EL (cell line): ENCODE measurements around the gene MAGI2.

ENCODE experiments used
- DNase-seq: peaks from one replicate; pipeline ENCODE4 v3.0.0-alpha.2; 2016

MAGI2 gene

GRCh38 chr7:78703391-78703790 is 750.1 kb downstream of the MAGI2 start:
- DNase-seq: peak; percentile 16

GRCh38 chr7:78702770-78703169 is 750.7 kb downstream of the MAGI2 start:
- DNase-seq: peak; percentile 94

DNA sequence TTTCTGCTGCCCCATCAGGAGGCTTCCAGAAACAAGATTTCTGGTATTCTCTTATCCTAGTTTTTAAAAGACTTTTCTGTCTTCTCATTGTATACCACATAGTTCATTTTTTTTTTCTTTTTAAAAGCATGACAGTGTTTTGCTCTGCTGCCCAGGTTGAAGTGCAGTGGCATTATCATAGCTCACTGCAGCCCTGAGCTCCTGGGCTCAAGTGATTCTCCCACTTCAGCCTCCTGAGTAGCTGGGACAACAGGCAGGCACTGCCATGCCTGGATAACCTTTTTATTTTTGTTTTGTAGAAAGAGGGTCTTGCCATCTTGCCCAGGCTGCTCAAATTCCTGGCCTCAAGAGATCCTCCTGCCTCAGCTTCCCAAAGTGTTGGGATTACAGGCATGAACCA is 757.6 kb downstream of the MAGI2 start:
- no peak for DNase-seq

DNA sequence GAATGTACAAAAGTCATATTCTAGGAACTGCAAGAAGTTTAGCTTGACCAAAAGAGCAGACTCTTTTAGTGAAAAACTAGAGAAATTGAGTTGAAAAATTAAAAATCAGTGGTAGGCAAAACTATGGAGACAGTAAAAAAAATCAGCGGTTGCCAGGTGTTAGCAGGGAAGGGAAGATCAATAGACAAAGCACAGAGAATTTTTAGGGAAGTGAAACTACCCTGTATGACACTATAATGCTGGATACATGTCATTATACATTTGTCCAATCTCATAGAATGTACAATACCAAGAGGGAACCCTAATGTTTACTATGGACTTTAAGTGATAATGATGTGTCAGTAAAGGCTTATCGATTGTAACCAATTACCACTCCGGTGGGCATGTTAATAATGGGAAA is 761.9 kb downstream of the MAGI2 start:
- no peak for DNase-seq

- DNase-seq: no peak
Observed at GRCh38 chr7:78690174-78690573, 763.3 kb downstream of the MAGI2 start.

GRCh38 chr7:78688376-78688775 is 765.1 kb downstream of the MAGI2 start:
- DNase-seq: no peak

DNA sequence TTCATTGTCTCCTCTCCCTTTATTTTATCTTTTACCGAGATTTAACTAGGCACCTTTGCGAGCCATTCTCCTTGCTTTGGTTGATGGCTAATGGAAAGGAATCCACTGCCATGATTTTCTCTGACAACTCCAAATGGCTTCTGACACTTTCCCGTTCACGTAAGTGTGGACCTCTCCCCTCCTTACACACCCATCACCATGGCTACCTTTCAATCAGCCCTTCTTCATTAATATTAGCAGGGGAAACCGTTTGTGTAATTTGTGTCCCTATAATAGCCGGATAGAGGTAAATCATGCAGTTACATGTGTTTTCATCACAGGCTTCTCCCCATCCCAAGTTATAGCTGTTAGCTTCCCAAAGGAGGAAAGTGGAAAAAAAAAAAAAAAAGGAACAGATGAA is 767.3 kb downstream of the MAGI2 start:
- DNase-seq: no peak

GRCh38 chr7:78684201-78684600 is 769.3 kb downstream of the MAGI2 start:
- no peak for DNase-seq

- no peak for DNase-seq
Observed at GRCh38 chr7:78683566-78683965, 769.9 kb downstream of the MAGI2 start.

- no peak for DNase-seq
Observed at GRCh38 chr7:78679112-78679876, 774.2 kb downstream of the MAGI2 start.

- DNase-seq: peak; percentile 25
Observed at GRCh38 chr7:78677391-78677790, 776.1 kb downstream of the MAGI2 start.

DNA sequence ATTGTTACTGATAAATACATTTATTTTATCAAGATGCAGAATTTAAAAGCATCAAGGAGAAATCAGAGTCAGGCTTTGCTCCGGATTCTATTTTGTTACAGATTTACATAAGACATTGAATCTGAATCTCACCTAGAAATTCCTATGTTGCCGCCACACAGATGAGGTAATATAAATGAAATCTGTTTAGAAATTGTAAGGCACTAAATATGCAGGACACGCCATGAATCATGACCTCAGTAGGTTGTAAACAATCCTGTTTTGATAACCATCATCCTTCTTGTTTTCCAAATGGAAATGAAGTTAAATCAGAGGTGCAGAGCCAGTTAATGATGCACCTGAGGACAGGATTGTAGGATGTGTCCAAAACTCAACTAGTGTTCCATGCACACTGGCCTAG is 778.0 kb downstream of the MAGI2 start:
- peak; percentile 11 for DNase-seq

- DNase-seq: no peak
Observed at GRCh38 chr7:78673272-78673671, 780.2 kb downstream of the MAGI2 start.

GRCh38 chr7:78662939-78663338 is 790.5 kb downstream of the MAGI2 start:
- DNase-seq: no peak

GRCh38 chr7:78649976-78650375 is 803.5 kb downstream of the MAGI2 start:
- no peak for DNase-seq

DNA sequence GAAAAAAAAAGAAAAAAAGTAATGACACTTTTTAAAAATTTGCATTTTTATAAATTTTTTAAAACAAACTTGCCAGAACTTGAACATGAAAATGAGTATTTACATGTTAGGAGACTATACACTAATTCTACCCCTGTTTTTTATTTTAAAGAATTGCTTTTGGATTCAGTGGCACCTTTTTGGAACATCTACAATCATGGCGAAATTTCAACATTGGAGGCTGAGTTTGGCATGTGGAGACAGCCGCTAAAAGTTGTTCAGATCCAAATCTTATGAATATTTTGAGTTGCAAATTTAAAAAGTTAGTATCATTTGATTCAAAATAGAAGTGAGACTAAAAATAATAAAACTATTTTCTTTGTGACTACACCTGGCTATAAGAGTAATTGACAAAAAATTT is 804.2 kb downstream of the MAGI2 start:
- no peak for DNase-seq

- DNase-seq: no peak
Observed at GRCh38 chr7:78642751-78643150, 810.7 kb downstream of the MAGI2 start.

- DNase-seq: no peak
Observed at GRCh38 chr7:78638364-78638763, 815.1 kb downstream of the MAGI2 start.

- DNase-seq: no peak
Observed at GRCh38 chr7:78636727-78637126, 816.7 kb downstream of the MAGI2 start.

- DNase-seq: peak; percentile 8
Observed at GRCh38 chr7:78635026-78635793, 818.3 kb downstream of the MAGI2 start.

- no peak for DNase-seq
Observed at GRCh38 chr7:78634093-78634492, 819.4 kb downstream of the MAGI2 start.

DNA sequence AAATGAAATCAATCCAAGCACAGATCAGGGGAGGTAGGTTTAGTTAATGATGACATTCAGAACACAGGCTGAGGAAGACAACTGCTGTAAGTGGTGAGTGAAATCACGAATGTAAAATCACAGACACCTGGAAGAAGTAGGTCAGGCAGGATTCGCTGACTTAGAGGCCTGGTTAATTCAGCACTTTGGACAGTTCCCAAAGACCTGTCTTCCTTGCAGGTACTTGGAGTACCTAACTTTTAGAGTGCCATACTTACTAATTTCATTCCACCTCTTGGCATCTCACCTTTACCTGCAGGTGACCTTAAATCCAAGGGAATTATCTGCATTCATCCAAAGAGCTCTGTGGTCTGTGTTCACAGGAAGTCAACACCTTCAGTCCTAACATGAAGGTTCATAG is 832.5 kb downstream of the MAGI2 start:
- DNase-seq: peak; percentile 6

GRCh38 chr7:78616539-78616938 is 836.9 kb downstream of the MAGI2 start:
- no peak for DNase-seq

- DNase-seq: no peak
Observed at GRCh38 chr7:78609281-78609680, 844.2 kb downstream of the MAGI2 start.
